MCF 10A (cell line): ENCODE results near the gene RLF. TPM values are rescaled to one million over a fixed set of nuclear protein-coding genes. Genes with fewer than 3 reads are reported as not detected.
"Not testable (repeated sequence)": the region's sequence is repeated elsewhere in the genome, so short reads cannot be mapped to it uniquely, and the experiment has no call there.

ENCODE experiments used
- BruUV-seq: library from RNA; stranded (reverse); fragments of 400-500 nt; replicated peaks from 2 replicates; lab custom pipeline; 2021; lab: Mats Ljungman, UMichigan
- CTCF ChIA-PET: fragments of 300-600 bp; sonication (Branson Sonifier 250); formaldehyde crosslinking; extraction: SDS; loops from one replicate; lab custom pipeline; 2021; ENCODE audit warnings: antibody characterized with exemption, inconsistent platforms; lab: Yijun Ruan, JAX
- POLR2A ChIA-PET: fragments of 300-600, 350-650 bp; sonication (Branson Sonifier 250); formaldehyde crosslinking; extraction: SDS; loops from one replicate; lab custom pipeline; 2020; ENCODE audit warnings: antibody characterized with exemption, inconsistent platforms; lab: Yijun Ruan, JAX
- DNase-seq: peaks from one replicate; pipeline ENCODE4 v3.0.0-alpha.2; 2018; ENCODE audit not compliant: unreplicated experiment
- H3K27ac Mint-ChIP-seq: one replicate; pipeline ENCODE4 v1.8.0; 2022; ENCODE audit warnings: mild to moderate bottlenecking, low read depth, mixed read lengths; ENCODE audit not compliant: unreplicated experiment
- H3K27me3 Mint-ChIP-seq: one replicate; pipeline ENCODE4 v1.8.0; 2022; ENCODE audit warnings: mixed read lengths; ENCODE audit not compliant: insufficient read depth, unreplicated experiment
- H3K36me3 Mint-ChIP-seq: one replicate; pipeline ENCODE4 v1.8.0; 2022; ENCODE audit warnings: mild to moderate bottlenecking, moderate library complexity, mixed read lengths; ENCODE audit not compliant: insufficient read depth, unreplicated experiment
- H3K4me1 Mint-ChIP-seq: one replicate; pipeline ENCODE4 v1.8.0; 2022; ENCODE audit warnings: mixed read lengths; ENCODE audit not compliant: insufficient read depth, unreplicated experiment
- H3K4me3 Mint-ChIP-seq: one replicate; pipeline ENCODE4 v1.8.0; 2022; ENCODE audit warnings: mild to moderate bottlenecking, moderate library complexity, mixed read lengths; ENCODE audit not compliant: unreplicated experiment
- H3K9me3 Mint-ChIP-seq: one replicate; pipeline ENCODE4 v1.8.0; 2022; ENCODE audit warnings: mixed read lengths; ENCODE audit not compliant: unreplicated experiment
- intact Hi-C: fragments of 100-400 bp; cut with micrococcal nuclease; formaldehyde crosslinking; loops from 2 replicates; pipeline ENCODE4 v1.14.1; 2022
- total RNA-seq: library from RNA; stranded (reverse); gene quantifications from 2 replicates; pipeline ENCODE4 v1.2.3, GENCODE V29; 2022
- TF ChIP-seq, protein P1 (sequence below): fragments of 200-600 bp; IDR thresholded peaks from one replicate; pipeline ENCODE4 v1.8.0; 2022; ENCODE audit warnings: antibody characterized with exemption, mild to moderate bottlenecking; ENCODE audit not compliant: unreplicated experiment

Gene RLF
- total RNA-seq, 1 experiment from 2014 or later, result 8.8 TPM

DNA sequence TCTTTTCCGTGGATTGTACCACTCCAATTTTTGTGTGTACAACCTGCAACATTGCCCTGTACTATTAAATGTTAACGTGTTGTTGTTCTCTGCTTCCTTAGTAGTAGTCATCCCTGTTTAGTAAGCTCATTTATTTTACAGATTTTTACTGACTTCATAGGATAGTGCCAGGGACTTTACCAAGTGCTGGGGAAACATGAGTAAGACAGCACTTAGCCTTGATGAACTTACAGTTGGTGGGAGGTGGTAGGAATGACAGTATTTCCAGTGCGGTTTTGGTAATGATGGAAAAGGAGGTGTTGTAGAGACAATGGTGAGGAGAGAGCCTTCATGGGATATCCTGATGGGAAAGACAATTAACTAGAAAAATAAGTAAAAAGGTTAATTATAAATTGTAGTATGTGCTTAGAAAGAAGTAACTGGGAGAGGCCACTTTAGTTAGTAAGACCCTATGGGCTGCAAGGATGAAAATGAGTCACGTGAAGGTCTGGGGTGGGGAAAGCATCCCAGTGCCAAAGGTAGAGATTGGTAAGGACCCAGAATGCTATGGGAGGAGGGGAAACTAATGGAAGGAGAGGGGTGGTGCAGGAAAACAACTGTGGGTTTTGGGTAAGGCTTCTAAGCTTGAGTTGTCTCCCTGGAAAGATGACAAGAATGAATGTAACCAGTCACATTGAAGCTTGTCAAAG is 1.7 kb downstream of the RLF start:
- TF ChIP-seq, protein P1, sequence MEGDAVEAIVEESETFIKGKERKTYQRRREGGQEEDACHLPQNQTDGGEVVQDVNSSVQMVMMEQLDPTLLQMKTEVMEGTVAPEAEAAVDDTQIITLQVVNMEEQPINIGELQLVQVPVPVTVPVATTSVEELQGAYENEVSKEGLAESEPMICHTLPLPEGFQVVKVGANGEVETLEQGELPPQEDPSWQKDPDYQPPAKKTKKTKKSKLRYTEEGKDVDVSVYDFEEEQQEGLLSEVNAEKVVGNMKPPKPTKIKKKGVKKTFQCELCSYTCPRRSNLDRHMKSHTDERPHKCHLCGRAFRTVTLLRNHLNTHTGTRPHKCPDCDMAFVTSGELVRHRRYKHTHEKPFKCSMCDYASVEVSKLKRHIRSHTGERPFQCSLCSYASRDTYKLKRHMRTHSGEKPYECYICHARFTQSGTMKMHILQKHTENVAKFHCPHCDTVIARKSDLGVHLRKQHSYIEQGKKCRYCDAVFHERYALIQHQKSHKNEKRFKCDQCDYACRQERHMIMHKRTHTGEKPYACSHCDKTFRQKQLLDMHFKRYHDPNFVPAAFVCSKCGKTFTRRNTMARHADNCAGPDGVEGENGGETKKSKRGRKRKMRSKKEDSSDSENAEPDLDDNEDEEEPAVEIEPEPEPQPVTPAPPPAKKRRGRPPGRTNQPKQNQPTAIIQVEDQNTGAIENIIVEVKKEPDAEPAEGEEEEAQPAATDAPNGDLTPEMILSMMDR, result no peak
- POLR2A ChIA-PET, result interaction anchor here (0.8 to 4.4 kb wide), 17 partner anchors 8 to 288 kb away, joined by 3 to 30 read pairs (median 3); partner anchors contain the start of genes CAP1, SMAP2, ZFP69B and ZMPSTE24
- H3K27me3 Mint-ChIP-seq, result no peaks in the 10 kb centered on the region
- intact Hi-C loops, result loop anchor here (5.0 kb wide), 1 partner anchor 94 kb away; the partner anchor contains the start of gene ZMPSTE24
- no peak for DNase-seq
- no peak overlapping the region for H3K27ac Mint-ChIP-seq
- H3K4me3 Mint-ChIP-seq, result no peak overlapping the region
- no TSS peak for BruUV-seq
- peaks cover 6% of the 10 kb centered on the region for H3K36me3 Mint-ChIP-seq
- peaks cover 13% of the 10 kb centered on the region for H3K4me1 Mint-ChIP-seq
- CTCF ChIA-PET, result interaction anchor here (0.5 to 2.4 kb wide), 13 partner anchors 8 to 673 kb away, joined by 3 to 13 read pairs (median 3); no protein-coding TSS in a partner anchor
- H3K9me3 Mint-ChIP-seq, result no peaks in the 10 kb centered on the region

DNA sequence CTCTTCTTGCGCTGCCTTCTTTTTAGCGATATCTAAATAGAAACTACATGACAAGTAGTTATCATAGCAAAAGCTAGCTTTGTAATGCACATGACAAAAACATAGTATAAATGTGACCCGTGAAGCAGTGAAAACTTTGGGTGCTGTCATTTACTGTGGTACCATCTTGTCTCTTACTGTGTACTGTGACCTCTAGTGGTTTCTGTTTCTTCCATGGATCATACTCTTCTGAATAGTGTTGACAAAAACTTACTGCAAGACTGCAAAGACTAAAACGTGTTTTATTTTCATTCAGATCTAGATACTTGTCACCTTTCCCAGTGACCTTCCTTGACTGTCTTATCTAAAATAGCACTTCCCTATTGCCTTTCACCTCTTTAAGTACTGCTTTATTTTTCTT is 6.1 kb downstream of the RLF start:
- H3K27me3 Mint-ChIP-seq, result no peaks in the 10 kb centered on the region
- no peak overlapping the region for H3K4me3 Mint-ChIP-seq
- no peak for DNase-seq
- peaks cover 13% of the 10 kb centered on the region for H3K4me1 Mint-ChIP-seq
- no peaks in the 10 kb centered on the region for H3K9me3 Mint-ChIP-seq
- TF ChIP-seq, protein P1, result no peak
- H3K27ac Mint-ChIP-seq, result no peak overlapping the region
- ChIA-PET CTCF (interaction anchor here (0.6 to 1.4 kb wide), 3 partner anchors 15 to 27 kb away, joined by 3 to 5 read pairs (median 3); no protein-coding TSS in a partner anchor), POLR2A (interaction anchor here (0.6 kb wide), 1 partner anchor 335 kb away, joined by 3 read pairs; no protein-coding TSS in a partner anchor)
- intact Hi-C loops, result no loop called here
- BruUV-seq, result no TSS peak
- H3K36me3 Mint-ChIP-seq, result no peaks in the 10 kb centered on the region

DNA sequence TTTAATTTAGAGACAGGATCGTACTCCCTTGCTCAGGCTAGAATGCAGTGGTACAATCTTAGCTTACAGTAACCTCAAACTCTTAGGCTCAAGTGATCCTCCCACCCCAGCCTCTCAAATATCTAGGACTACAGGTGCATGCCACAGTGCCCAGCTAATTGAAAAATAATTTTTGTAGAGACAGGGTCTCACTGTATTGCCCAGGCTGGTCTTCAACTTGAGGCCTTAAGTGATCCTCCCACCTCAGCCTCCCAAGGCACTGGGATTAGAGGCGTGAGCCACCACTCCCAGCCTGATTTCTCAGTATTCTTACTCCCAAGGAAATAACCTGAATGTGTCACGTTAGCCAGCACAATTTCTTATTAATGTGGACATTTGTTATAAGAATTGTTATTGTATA is 9.8 kb downstream of the RLF start:
- ChIA-PET CTCF (interaction anchor here (1.2 to 1.3 kb wide), 2 partner anchors 27 to 87 kb away, joined by 4 to 5 read pairs; no protein-coding TSS in a partner anchor), POLR2A (interaction anchor here (0.8 to 3.3 kb wide), 4 partner anchors 9 to 87 kb away, joined by 3 to 14 read pairs (median 3); partner anchors contain the start of genes RLF and ZMPSTE24)
- Mint-ChIP-seq H3K9me3 (no peaks in the 10 kb centered on the region), H3K4me3 (no peak overlapping the region), H3K4me1 (peaks cover 7% of the 10 kb centered on the region), H3K27me3 (no peaks in the 10 kb centered on the region), H3K36me3 (no peaks in the 10 kb centered on the region), H3K27ac (no peak overlapping the region)
- TF ChIP-seq, protein P1, result no peak
- no TSS peak for BruUV-seq
- no peak for DNase-seq
- intact Hi-C loops, result no loop called here

DNA sequence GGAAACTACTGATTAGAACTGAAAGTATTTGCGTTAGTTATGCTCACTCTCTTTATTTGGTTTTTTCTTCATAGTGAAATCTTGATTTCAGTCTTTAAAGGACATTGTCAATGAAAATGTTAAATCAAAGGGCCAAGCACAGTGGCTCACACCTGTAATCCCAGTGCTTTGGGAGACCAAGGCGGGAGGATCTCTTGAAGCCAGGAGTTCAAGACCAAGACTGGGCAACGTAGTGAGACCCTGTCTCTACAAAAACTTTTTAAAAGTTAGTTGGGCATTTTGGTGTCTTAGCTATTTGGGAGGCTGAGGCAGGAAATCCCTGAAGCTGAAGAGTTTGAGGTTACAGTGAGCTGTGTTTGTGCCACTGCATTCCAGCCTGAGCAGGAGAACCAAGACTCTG is 13.6 kb downstream of the RLF start:
- DNase-seq, result no peak
- H3K4me3 Mint-ChIP-seq, result no peak overlapping the region
- BruUV-seq, result no TSS peak
- H3K9me3 Mint-ChIP-seq, result no peaks in the 10 kb centered on the region
- H3K27me3 Mint-ChIP-seq, result no peaks in the 10 kb centered on the region
- ChIA-PET CTCF (no interaction called here), POLR2A (interaction anchor here (1.7 kb wide), 1 partner anchor 12 kb away, joined by 11 read pairs; no protein-coding TSS in a partner anchor)
- TF ChIP-seq, protein P1, result no peak
- no peaks in the 10 kb centered on the region for H3K36me3 Mint-ChIP-seq
- peaks cover 5% of the 10 kb centered on the region for H3K4me1 Mint-ChIP-seq
- intact Hi-C loops, result no loop called here
- no peak overlapping the region for H3K27ac Mint-ChIP-seq

DNA sequence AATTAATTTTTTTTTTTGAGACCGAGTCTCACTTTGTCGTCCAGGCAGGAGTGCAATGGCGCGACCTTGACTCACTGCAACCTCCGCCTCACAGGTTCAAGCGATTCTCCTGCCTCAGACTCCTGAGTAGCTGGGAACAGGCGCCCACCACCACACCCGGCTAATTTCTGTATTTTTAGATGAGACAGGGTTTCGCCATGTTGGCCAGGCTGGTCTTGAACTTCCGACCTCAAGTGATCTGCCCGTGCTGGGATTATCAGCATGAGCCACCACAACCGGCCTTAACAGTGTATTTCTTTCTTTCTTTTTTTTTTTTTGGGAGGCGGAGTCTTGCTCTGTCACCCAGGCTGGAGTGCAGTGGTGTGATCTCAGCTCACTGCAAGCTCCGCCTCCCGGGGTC is 15.8 kb downstream of the RLF start:
- POLR2A ChIA-PET, H3K4me3 Mint-ChIP-seq, CTCF ChIA-PET, H3K9me3 Mint-ChIP-seq, intact Hi-C loops, H3K27me3 Mint-ChIP-seq, DNase-seq, H3K27ac Mint-ChIP-seq, BruUV-seq, H3K36me3 Mint-ChIP-seq: not testable (repeated sequence)
- peaks cover 11% of the 10 kb centered on the region for H3K4me1 Mint-ChIP-seq
